GM18951 (cell line): Measurements from ENCODE around the gene OR2T12.
"Not testable (repeated sequence)": the region's sequence is repeated elsewhere in the genome, so short reads cannot be mapped to it uniquely, and the experiment has no call there.

ENCODE experiments used
- POLR2A ChIP-seq: IDR thresholded peaks from 4 replicates; pipeline ENCODE4 v1.6.1; 2011; ENCODE audit warnings: mild to moderate bottlenecking; ENCODE audit not compliant: insufficient read length, insufficient read depth; ENCODE audit errors: extremely low read depth
- in situ Hi-C: fragments of 300-500 bp; cut with MboI; formaldehyde crosslinking; loops from one replicate; pipeline ENCODE4 v1.12.0; 2022; ENCODE audit warnings: low sequenced_read_pairs, mixed read lengths, inconsistent platforms; ENCODE audit not compliant: unreplicated experiment

OR2T12 gene, protein sequence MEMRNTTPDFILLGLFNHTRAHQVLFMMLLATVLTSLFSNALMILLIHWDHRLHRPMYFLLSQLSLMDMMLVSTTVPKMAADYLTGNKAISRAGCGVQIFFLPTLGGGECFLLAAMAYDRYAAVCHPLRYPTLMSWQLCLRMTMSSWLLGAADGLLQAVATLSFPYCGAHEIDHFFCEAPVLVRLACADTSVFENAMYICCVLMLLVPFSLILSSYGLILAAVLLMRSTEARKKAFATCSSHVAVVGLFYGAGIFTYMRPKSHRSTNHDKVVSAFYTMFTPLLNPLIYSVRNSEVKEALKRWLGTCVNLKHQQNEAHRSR

DNA sequence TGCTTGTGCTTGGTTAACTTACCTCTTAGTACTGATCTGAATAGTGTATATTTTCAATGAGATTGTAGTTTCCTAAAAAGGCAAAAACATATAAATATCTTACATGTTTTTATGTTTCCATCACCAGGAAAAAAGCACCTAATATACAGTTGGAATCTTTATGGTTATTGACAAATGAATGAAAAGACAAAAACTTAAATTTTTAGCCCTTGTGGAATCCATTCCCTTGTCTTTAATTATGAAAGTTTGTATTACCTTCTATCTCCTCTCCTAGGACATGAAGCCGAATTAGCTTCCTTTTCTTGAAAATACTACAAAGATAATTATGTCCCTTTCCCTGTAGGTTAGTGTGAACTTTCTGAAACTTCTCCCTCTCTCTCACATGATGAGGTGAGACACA is at the start of gene OR2T12:
Gene OR2T12, minus strand, starts transcription at position 101 of the 400 bp plus-strand sequence. CDS start 7,846 bp downstream, outside the sequence.
- TF ChIP-seq POLR2A: no peak

DNA sequence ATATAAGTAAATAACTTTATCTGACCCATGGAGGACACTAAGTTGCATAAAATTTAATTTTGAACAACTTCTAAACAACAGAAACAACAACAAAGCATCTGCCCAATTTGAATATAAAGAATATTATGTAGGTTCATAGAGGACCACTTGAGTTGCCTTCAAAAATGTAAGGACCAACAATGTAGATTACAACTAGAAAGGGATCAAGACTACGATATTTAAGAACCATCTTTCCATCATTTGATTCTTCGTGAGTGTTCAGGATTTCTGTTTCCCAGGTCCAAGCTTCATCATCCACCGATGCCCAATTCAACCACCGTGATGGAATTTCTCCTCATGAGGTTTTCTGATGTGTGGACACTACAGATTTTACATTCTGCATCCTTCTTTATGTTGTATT is 45.3 kb upstream of the OR2T12 start, which contains the start of gene OR14C36:
Gene OR14C36, plus strand, starts transcription at position 301 of the 400 bp plus-strand sequence. Its CDS starts 0 bp downstream, at position 301.
- TF ChIP-seq POLR2A: no peak
- in situ Hi-C loops: no loop called here

More for the DNA sequence above, at the start of gene OR2T12:
- in situ Hi-C loops: no loop called here

- in situ Hi-C loops: no loop called here
These were observed 40.2 kb upstream of the OR2T12 start for GRCh38 chr1:248343451-248343850.

DNA sequence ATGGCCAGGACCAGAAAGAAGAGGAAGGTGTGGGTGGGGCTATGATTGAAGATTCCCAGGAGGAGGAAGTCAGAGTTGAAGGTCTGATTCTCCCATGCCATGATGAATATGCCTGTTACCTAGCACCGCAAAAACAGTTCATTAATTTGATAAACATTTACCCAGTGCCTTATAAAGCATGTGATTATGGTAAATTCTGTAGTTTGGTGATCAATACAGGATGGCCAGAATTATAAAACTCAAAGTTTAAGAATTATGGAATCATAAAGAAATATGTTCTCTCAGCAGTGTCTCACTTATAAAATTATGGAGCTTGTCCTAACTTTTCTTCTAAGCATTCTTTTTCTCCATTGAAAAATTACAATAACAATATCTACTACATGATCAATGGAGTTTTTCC is 21.2 kb upstream of the OR2T12 start, which contains the start of gene OR2M7:
Gene OR2M7, minus strand, starts transcription at position 101 of the 400 bp plus-strand sequence. Its CDS starts 0 bp downstream, at position 101.
- in situ Hi-C loops: no loop called here
- TF ChIP-seq POLR2A: no peak

More at GRCh38 chr1:248343451-248343850, 40.2 kb upstream of the OR2T12 start:
- no peak for TF ChIP-seq POLR2A

GRCh38 chr1:248316796-248317195 is 13.6 kb upstream of the OR2T12 start:
- in situ Hi-C loops: no loop called here
- no peak for TF ChIP-seq POLR2A

DNA sequence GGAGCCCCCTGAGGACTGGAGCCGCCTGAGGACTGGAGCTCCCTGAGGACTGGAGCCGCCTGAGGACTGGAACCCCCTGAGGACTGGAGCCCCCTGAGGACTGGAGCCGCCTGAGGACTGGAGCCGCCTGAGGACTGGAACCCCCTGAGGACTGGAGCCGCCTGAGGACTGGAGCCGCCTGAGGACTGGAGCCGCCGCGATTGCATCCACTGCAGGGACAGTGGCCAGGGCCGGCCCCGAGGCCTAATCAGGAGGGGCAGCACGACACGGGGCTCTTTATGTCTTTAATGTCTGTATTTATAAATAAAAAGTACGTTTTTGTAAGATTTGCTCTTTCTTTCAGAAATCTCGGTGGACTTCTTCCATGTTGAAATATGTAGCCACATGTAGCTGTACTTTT is 3.5 kb upstream of the OR2T12 start:
- in situ Hi-C loops: not testable (repeated sequence)

- TF ChIP-seq POLR2A: no peak
- in situ Hi-C loops: no loop called here
These were observed 2.9 kb upstream of the OR2T12 start for GRCh38 chr1:248306103-248306502.

- in situ Hi-C loops: not testable (repeated sequence)
These were observed 2.4 kb upstream of the OR2T12 start for GRCh38 chr1:248305672-248306071.

DNA sequence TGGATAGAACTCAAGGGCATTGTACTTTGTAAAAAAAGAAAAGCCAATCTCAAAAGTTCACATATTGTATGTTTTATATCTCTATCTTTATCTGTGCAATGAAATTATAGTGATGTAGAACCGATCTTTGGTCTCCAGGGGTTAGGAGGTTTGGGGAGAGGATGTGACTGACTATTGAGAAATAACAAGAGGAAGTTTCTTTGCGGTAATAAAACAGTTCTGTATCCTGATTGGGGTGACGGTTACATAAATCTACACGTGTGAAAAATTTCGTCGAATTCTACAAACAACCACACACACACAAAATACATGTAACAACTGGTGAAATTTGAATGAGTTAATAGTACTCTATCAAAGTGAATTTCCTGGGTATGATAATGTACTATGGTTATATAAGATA is 14.8 kb downstream of the OR2T12 start:
- in situ Hi-C loops: no loop called here
- TF ChIP-seq POLR2A: no peak

DNA sequence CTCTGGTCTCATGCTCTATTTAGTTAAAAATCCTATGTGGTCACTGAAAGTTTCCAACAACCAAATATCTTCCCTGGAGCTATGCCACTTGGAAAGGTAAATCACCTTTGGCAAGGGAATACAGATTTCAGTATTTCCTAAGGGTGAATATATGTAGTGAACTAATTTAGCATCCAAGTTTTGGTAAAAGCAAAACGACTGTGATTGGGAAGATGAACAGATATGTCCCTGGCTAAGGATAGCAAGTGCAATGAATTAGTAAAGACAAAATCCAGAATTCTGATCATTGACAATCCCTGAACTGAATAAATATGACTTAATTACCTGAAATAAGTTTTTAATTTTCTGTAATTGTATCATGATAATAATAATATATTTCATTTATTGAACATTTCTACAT is 25.3 kb downstream of the OR2T12 start, which contains the start of gene OR2T33:
Gene OR2T33, minus strand, starts transcription at position 101 of the 400 bp plus-strand sequence. CDS start 4,162 bp downstream, outside the sequence.
- TF ChIP-seq POLR2A: no peak
- in situ Hi-C loops: no loop called here

GRCh38 chr1:248273225-248273624 is 30.0 kb downstream of the OR2T12 start:
- in situ Hi-C loops: not testable (repeated sequence)

GRCh38 chr1:248268178-248268577 is 35.0 kb downstream of the OR2T12 start:
- in situ Hi-C loops: no loop called here

GRCh38 chr1:248259309-248259708 is 43.9 kb downstream of the OR2T12 start:
- in situ Hi-C loops: not testable (repeated sequence)

More at GRCh38 chr1:248268178-248268577, 35.0 kb downstream of the OR2T12 start:
- TF ChIP-seq POLR2A: no peak

DNA sequence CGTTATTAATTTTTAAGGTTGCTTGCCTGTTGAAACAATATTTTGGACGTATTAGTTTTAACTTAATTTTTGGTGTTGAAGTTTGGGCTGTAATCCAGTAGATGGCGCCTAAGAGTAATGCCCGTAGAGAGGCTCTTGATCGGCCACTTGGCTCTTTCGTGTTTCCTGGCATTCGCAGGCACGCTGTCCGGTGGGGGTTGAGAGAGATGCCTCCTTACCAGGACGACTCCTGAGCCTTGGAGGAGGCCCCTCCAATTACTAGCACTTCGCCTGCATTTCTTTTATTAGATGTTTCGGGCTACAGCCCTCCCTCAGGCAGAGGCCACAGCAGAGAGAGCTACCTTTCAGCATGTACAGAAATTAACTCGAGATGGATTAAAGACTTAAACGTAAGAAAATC is 60.0 kb downstream of the OR2T12 start:
- no peak for TF ChIP-seq POLR2A
- in situ Hi-C loops: no loop called here
